Right hindlimb (tissue), 1 donor: Measurements from ENCODE around the gene GNAT2.

ENCODE experiments used
- DNase-seq: peaks from one replicate; pipeline ENCODE4 v3.0.0-alpha.2; 2018

Gene GNAT2

GRCh38 chr1:109605381-109605780 lies 14.0 kb downstream of the GNAT2 start:
- no peak for DNase-seq

- DNase-seq: no peak
These were observed 16.2 kb downstream of the GNAT2 start for GRCh38 chr1:109603229-109603628.

- DNase-seq: no peak
These were observed 20.8 kb downstream of the GNAT2 start for GRCh38 chr1:109598655-109599054.

GRCh38 chr1:109598156-109598555 lies 21.3 kb downstream of the GNAT2 start:
- no peak for DNase-seq

- no peak for DNase-seq
These were observed 23.9 kb downstream of the GNAT2 start for GRCh38 chr1:109595531-109595930.

GRCh38 chr1:109592916-109593315 lies 26.5 kb downstream of the GNAT2 start:
- DNase-seq: no peak

- DNase-seq: no peak
These were observed 29.7 kb downstream of the GNAT2 start for GRCh38 chr1:109589679-109590078.

GRCh38 chr1:109589177-109589576 lies 30.2 kb downstream of the GNAT2 start:
- DNase-seq: no peak

GRCh38 chr1:109586055-109586454 lies 33.4 kb downstream of the GNAT2 start:
- DNase-seq: no peak

- no peak for DNase-seq
These were observed 34.6 kb downstream of the GNAT2 start for GRCh38 chr1:109584766-109585165.

- DNase-seq: no peak
These were observed 37.4 kb downstream of the GNAT2 start for GRCh38 chr1:109582021-109582420.

- peak; percentile 19 for DNase-seq
These were observed 39.9 kb downstream of the GNAT2 start for GRCh38 chr1:109579491-109579890.

GRCh38 chr1:109578947-109579443 lies 40.4 kb downstream of the GNAT2 start:
- DNase-seq: no peak

GRCh38 chr1:109573785-109574184 lies 45.6 kb downstream of the GNAT2 start:
- DNase-seq: no peak

- DNase-seq: no peak
These were observed 49.0 kb downstream of the GNAT2 start for GRCh38 chr1:109570414-109570813.

GRCh38 chr1:109569323-109569722 lies 50.1 kb downstream of the GNAT2 start:
- no peak for DNase-seq

- DNase-seq: no peak
These were observed 51.3 kb downstream of the GNAT2 start for GRCh38 chr1:109567877-109568672.

GRCh38 chr1:109566982-109567381 lies 52.4 kb downstream of the GNAT2 start:
- no peak for DNase-seq

- no peak for DNase-seq
These were observed 54.2 kb downstream of the GNAT2 start for GRCh38 chr1:109565241-109565640.

- DNase-seq: no peak
These were observed 55.1 kb downstream of the GNAT2 start for GRCh38 chr1:109564194-109564878.

- no peak for DNase-seq
These were observed 59.4 kb downstream of the GNAT2 start for GRCh38 chr1:109559995-109560394.

- no peak for DNase-seq
These were observed 61.9 kb downstream of the GNAT2 start for GRCh38 chr1:109557520-109557919.

- no peak for DNase-seq
These were observed 62.9 kb downstream of the GNAT2 start for GRCh38 chr1:109556563-109556962.
